GM21367 (cell line): ENCODE measurements around the gene NXPH3.

Experiments
- ATAC-seq: cut with Tn5 transposase; IDR thresholded peaks from one replicate; pipeline ENCODE4 v1.9.1; 2021; ENCODE audit not compliant: unreplicated experiment

NXPH3 gene

GRCh38 chr17:49621946-49622529, 46.4 kb downstream of the NXPH3 start:
- no peak for ATAC-seq

- no peak for ATAC-seq
Observed at GRCh38 chr17:49624896-49625295, 49.2 kb downstream of the NXPH3 start.

GRCh38 chr17:49629447-49629846, 53.8 kb downstream of the NXPH3 start:
- ATAC-seq, result no peak

- ATAC-seq, result no peak
Observed at GRCh38 chr17:49630113-49630900, 54.6 kb downstream of the NXPH3 start.

- ATAC-seq, result no peak
Observed at GRCh38 chr17:49631496-49631895, 55.8 kb downstream of the NXPH3 start.
